IPS-18a (cell line): ENCODE data around the gene AGBL4.
"Not testable (repeated sequence)": the region's sequence is repeated elsewhere in the genome, so short reads cannot be mapped to it uniquely, and the experiment has no call there.

ENCODE experiments used
- H3K27ac ChIP-seq: one replicate; pipeline ENCODE4 v1.5.1; 2013; ENCODE audit warnings: low read length
- H3K27me3 ChIP-seq: one replicate; pipeline ENCODE4 v1.6.1; 2013; ENCODE audit warnings: mild to moderate bottlenecking, low read length; ENCODE audit not compliant: control insufficient read depth, insufficient read depth
- H3K36me3 ChIP-seq: one replicate; pipeline ENCODE4 v1.6.1; 2013; ENCODE audit warnings: low read depth, low read length; ENCODE audit not compliant: control insufficient read depth
- H3K4me1 ChIP-seq: one replicate; pipeline ENCODE4 v1.6.1; 2013; ENCODE audit warnings: low read depth, low read length; ENCODE audit not compliant: control insufficient read depth
- H3K4me3 ChIP-seq: one replicate; pipeline ENCODE4 v1.5.1; 2013; ENCODE audit warnings: low read length
- H3K9ac ChIP-seq: one replicate; pipeline ENCODE4 v1.6.1; 2013; ENCODE audit warnings: mild to moderate bottlenecking, low read length, moderate library complexity
- H3K9me3 ChIP-seq: one replicate; pipeline ENCODE4 v1.6.1; 2013; ENCODE audit warnings: low read depth, low read length; ENCODE audit not compliant: control insufficient read depth

The AGBL4 gene

GRCh38 chr1:49340576-49340975, 683.2 kb downstream of the AGBL4 start:
- Histone ChIP-seq H3K36me3 (no peaks in the 10 kb centered on the region), H3K4me1 (no peaks in the 10 kb centered on the region), H3K9ac (no peak overlapping the region), H3K27me3 (no peaks in the 10 kb centered on the region), H3K4me3 (no peak overlapping the region), H3K9me3 (peaks cover 74% of the 10 kb centered on the region), H3K27ac (no peak overlapping the region)

- Histone ChIP-seq H3K27ac (no peak overlapping the region), H3K27me3 (no peaks in the 10 kb centered on the region), H3K9me3 (peaks cover 72% of the 10 kb centered on the region), H3K9ac (no peak overlapping the region), H3K4me3 (no peak overlapping the region), H3K36me3 (no peaks in the 10 kb centered on the region), H3K4me1 (no peaks in the 10 kb centered on the region)
Measured at GRCh38 chr1:49339043-49339442, 684.7 kb downstream of the AGBL4 start.

GRCh38 chr1:49337251-49337650, 686.5 kb downstream of the AGBL4 start:
- Histone ChIP-seq H3K4me3 (no peak overlapping the region), H3K4me1 (no peaks in the 10 kb centered on the region), H3K27ac (no peak overlapping the region), H3K27me3 (no peaks in the 10 kb centered on the region), H3K36me3 (no peaks in the 10 kb centered on the region), H3K9ac (no peak overlapping the region), H3K9me3 (peaks cover 65% of the 10 kb centered on the region)

GRCh38 chr1:49333906-49334305, 689.8 kb downstream of the AGBL4 start:
- Histone ChIP-seq H3K4me3 (no peak overlapping the region), H3K4me1 (no peaks in the 10 kb centered on the region), H3K36me3 (no peaks in the 10 kb centered on the region), H3K27ac (no peak overlapping the region), H3K27me3 (no peaks in the 10 kb centered on the region), H3K9ac (no peak overlapping the region), H3K9me3 (peaks cover 51% of the 10 kb centered on the region)

- no peak overlapping the region for H3K27ac ChIP-seq
- H3K4me3 ChIP-seq: no peak overlapping the region
- H3K4me1 ChIP-seq: no peaks in the 10 kb centered on the region
- H3K9me3 ChIP-seq: peaks cover 59% of the 10 kb centered on the region
- H3K36me3 ChIP-seq: no peaks in the 10 kb centered on the region
- no peaks in the 10 kb centered on the region for H3K27me3 ChIP-seq
- no peak overlapping the region for H3K9ac ChIP-seq
Measured at GRCh38 chr1:49331066-49331852, 692.5 kb downstream of the AGBL4 start.

- Histone ChIP-seq H3K27ac (no peak overlapping the region), H3K4me3 (no peak overlapping the region), H3K4me1 (no peaks in the 10 kb centered on the region), H3K36me3 (no peaks in the 10 kb centered on the region), H3K27me3 (no peaks in the 10 kb centered on the region), H3K9ac (no peak overlapping the region), H3K9me3 (peaks cover 86% of the 10 kb centered on the region)
Measured at GRCh38 chr1:49323925-49324540, 699.7 kb downstream of the AGBL4 start.

GRCh38 chr1:49320493-49320892, 703.3 kb downstream of the AGBL4 start:
- H3K9me3 ChIP-seq: peaks cover 69% of the 10 kb centered on the region
- H3K27me3 ChIP-seq, H3K9ac ChIP-seq, H3K27ac ChIP-seq, H3K4me1 ChIP-seq, H3K4me3 ChIP-seq, H3K36me3 ChIP-seq: not testable (repeated sequence)

- no peak overlapping the region for H3K4me3 ChIP-seq
- H3K9me3 ChIP-seq: peaks cover 61% of the 10 kb centered on the region
- H3K36me3 ChIP-seq: no peaks in the 10 kb centered on the region
- no peak overlapping the region for H3K27ac ChIP-seq
- no peak overlapping the region for H3K9ac ChIP-seq
- no peaks in the 10 kb centered on the region for H3K4me1 ChIP-seq
- H3K27me3 ChIP-seq: no peaks in the 10 kb centered on the region
Measured at GRCh38 chr1:49319426-49319963, 704.3 kb downstream of the AGBL4 start.

GRCh38 chr1:49318218-49318617, 705.5 kb downstream of the AGBL4 start:
- Histone ChIP-seq H3K36me3 (no peaks in the 10 kb centered on the region), H3K27me3 (no peaks in the 10 kb centered on the region), H3K9ac (no peak overlapping the region), H3K4me1 (no peaks in the 10 kb centered on the region), H3K9me3 (peaks cover 51% of the 10 kb centered on the region), H3K4me3 (no peak overlapping the region), H3K27ac (no peak overlapping the region)

- Histone ChIP-seq H3K9ac (no peak overlapping the region), H3K27me3 (no peaks in the 10 kb centered on the region), H3K27ac (no peak overlapping the region), H3K4me3 (no peak overlapping the region), H3K36me3 (no peaks in the 10 kb centered on the region), H3K9me3 (peaks cover 53% of the 10 kb centered on the region), H3K4me1 (no peaks in the 10 kb centered on the region)
Measured at GRCh38 chr1:49307457-49307856, 716.3 kb downstream of the AGBL4 start.

- Histone ChIP-seq H3K9ac (no peak overlapping the region), H3K27me3 (no peaks in the 10 kb centered on the region), H3K4me3 (no peak overlapping the region), H3K27ac (no peak overlapping the region), H3K4me1 (no peaks in the 10 kb centered on the region), H3K9me3 (peaks cover 54% of the 10 kb centered on the region), H3K36me3 (no peaks in the 10 kb centered on the region)
Measured at GRCh38 chr1:49306507-49307070, 717.2 kb downstream of the AGBL4 start.
